PC-9 (cell line): Measurements from ENCODE around the gene UHRF2.

Experiments
- CTCF ChIP-seq: fragments of 200-600 bp; sonication (generic); conservative IDR thresholded peaks from 2 replicates; pipeline ENCODE4 v1.6.1; 2017; ENCODE audit warnings: mixed run types, antibody characterized with exemption, mild to moderate bottlenecking, moderate library complexity
- EZH2 ChIP-seq: fragments of 200-600 bp; sonication (generic); IDR thresholded peaks from 2 replicates; pipeline ENCODE4 v1.8.0; 2017; ENCODE audit warnings: antibody characterized with exemption, low read depth

GRCh38 chr9:6488395-6488794 lies 75.4 kb downstream of the UHRF2 start:
- TF ChIP-seq CTCF (no peak), EZH2 (no peak)
